K562 (cell line): ENCODE data around the gene TMEM217. TPM values are rescaled to one million over a fixed set of nuclear protein-coding genes. Genes with fewer than 3 reads are reported as not detected.

Source experiments
- CBFA2T3 ChIP-seq: fragments of 450-650 bp; IDR thresholded peaks from 2 replicates; pipeline ENCODE4 v1.6.1; 2017
- CREB3 ChIP-seq: fragments of 450-650 bp; conservative IDR thresholded peaks from 2 replicates; pipeline ENCODE4 v1.6.1; 2016; ENCODE audit warnings: missing genetic modification characterization, low read depth, mild to moderate bottlenecking, missing compliant biosample characterization, moderate library complexity
- ELK3 ChIP-seq: fragments of 450-650 bp; formaldehyde crosslinking; IDR thresholded peaks from 2 replicates; pipeline ENCODE4 v1.4.0; 2020; ENCODE audit warnings: mild to moderate bottlenecking
- ESRRA ChIP-seq: fragments of 450-650 bp; IDR thresholded peaks from 2 replicates; pipeline ENCODE4 v1.6.1; 2014; ENCODE audit warnings: low read depth, mild to moderate bottlenecking, moderate library complexity, borderline replicate concordance
- JUND ChIP-seq, 2 experiments: IDR thresholded peaks; 2 replicates in 1 of 2; 3 replicates in 1 of 2; pipeline ENCODE4 v1.6.1; 2011; ENCODE audit warnings: borderline replicate concordance in 2 of 2, low read depth in 2 of 2, low read length in 2 of 2, improper control_type of control experiment in 1 of 2, missing biosample characterization in 1 of 2, missing genetic modification characterization in 1 of 2, missing genetic modification reagents in 1 of 2
- KDM4B ChIP-seq, 2 experiments: fragments of 450-650 bp in 1 of 2; sonication (generic) in 1 of 2; IDR thresholded peaks; 2 replicates each; pipeline ENCODE4 v1.6.1; 2016 to 2017; ENCODE audit warnings: borderline replicate concordance in 2 of 2, antibody characterized with exemption in 1 of 2, low read depth in 1 of 2, mild to moderate bottlenecking in 1 of 2
- MEF2A ChIP-seq: IDR thresholded peaks from 2 replicates; pipeline ENCODE4 v1.6.1; 2011; ENCODE audit warnings: low read depth, mild to moderate bottlenecking, low read length, moderate library complexity; ENCODE audit not compliant: control insufficient read depth
- PYGO2 ChIP-seq: fragments of 450-650 bp; IDR thresholded peaks from 2 replicates; pipeline ENCODE4 v1.6.1; 2016; ENCODE audit warnings: mild to moderate bottlenecking, missing genetic modification characterization, moderate library complexity, missing compliant biosample characterization
- SIRT6 ChIP-seq: IDR thresholded peaks from one replicate; pipeline ENCODE4 v1.6.1; 2012; ENCODE audit warnings: low read depth, mild to moderate bottlenecking, control low read depth, inconsistent platforms, low read length, moderate library complexity
- TGIF2 ChIP-seq: sonication (generic); formaldehyde crosslinking; IDR thresholded peaks from 2 replicates; pipeline ENCODE4 v1.8.1; 2022; ENCODE audit warnings: mild to moderate bottlenecking, missing genetic modification reagents, moderate library complexity
- ZNF639 ChIP-seq, 2 experiments: fragments of 200-800 bp in 1 of 2; sonication (Bioruptor generic) in 1 of 2; sonication (generic) in 1 of 2; formaldehyde crosslinking in 1 of 2; IDR thresholded peaks in 1 of 2; conservative IDR thresholded peaks in 1 of 2; 2 replicates each; pipeline versions ENCODE4 v1.5.0 to v1.6.1; 2016 to 2020; ENCODE audit warnings: missing compliant biosample characterization in 1 of 2, missing genetic modification characterization in 1 of 2, missing genetic modification reagents in 1 of 2
- polyA plus RNA-seq, 8 experiments: library from polyadenylated mRNA; depleted of rRNA in 4 of 8; stranded (reverse) in 5 of 8; unstranded in 3 of 8; fragments of >200 nt; fragmentation: Nextera tagmentation in 2 of 8; fragmentation: Illumina TruSeq in 1 of 8; extraction: Ambion mirVana in 2 of 8; extraction: Trizol in 1 of 8; gene quantifications; 2 replicates each; pipeline versions ENCODE4 v1.2.1 to v1.2.3, GENCODE V29; 2011 to 2014; ENCODE audit warnings: inconsistent platforms in 1 of 8, missing spikeins in 1 of 8
- total RNA-seq, 7 experiments: library from RNA; depleted of rRNA in 6 of 7; stranded (reverse); fragments of >200 nt in 6 of 7; fragmentation: Illumina TruSeq in 2 of 7; extraction: Trizol in 2 of 7; gene quantifications; 2 replicates each; pipeline versions ENCODE4 v1.2.1 to v1.2.3, GENCODE V29; 2011 to 2021; ENCODE audit warnings: low replicate concordance in 1 of 7

TMEM217 gene
- total and polyA plus RNA-seq, 9 of the 15 experiments (the other 6 are each of a cell fraction or from before 2014, with no cell fraction given) = 1.3 to 8.0 (median 1.9) TPM

- peak; percentile 64; the same call in 1 of the 2 replicates for TF ChIP-seq ESRRA
- no peak for TF ChIP-seq SIRT6
- TF ChIP-seq PYGO2 (tag) = peak; percentile 85
- no peak for TF ChIP-seq TGIF2 (CRISPR knock-in tag)
- peak in 1 of 2 experiments; percentile 65; a peak in 1 of 4 replicates for TF ChIP-seq ZNF639 (CRISPR knock-in tag; conservative IDR thresholded peaks at IDR 0.05 in 1 of 2, IDR thresholded peaks at IDR 0.05 in 1 of 2)
- no peak for TF ChIP-seq KDM4B (IDR thresholded peaks at IDR 0.05; ENCODE audit: borderline replicate concordance in 2 of 2, low read depth in 1 of 2)
- peak; percentile 97 for TF ChIP-seq CBFA2T3
- no peak for TF ChIP-seq ELK3 (CRISPR knock-in tag)
- TF ChIP-seq CREB3 (tag) = 0 out of 2 replicates have a peak, but pooled peaks have one; percentile 11
- no peak for TF ChIP-seq MEF2A
- TF ChIP-seq JUND (IDR thresholded peaks at IDR 0.05; ENCODE audit: borderline replicate concordance, low read depth, low read length) = peak; percentile 59; the same call in 1 of the 2 replicates
- peak; percentile 82; the same call in 1 of the 3 replicates for TF ChIP-seq JUND (tag; IDR thresholded peaks at IDR 0.05; ENCODE audit: borderline replicate concordance, low read depth, low read length)
Measured at GRCh38 chr6:37232430-37233017, 25.4 kb downstream of the TMEM217 start (continued).
